Activated T-helper 1 cell treated with Interleukin-2 at 50 U/mL for 16 hours (primary cell): ENCODE results near the gene METTL21C.

Experiments
- DNase-seq: peaks from one replicate; pipeline ENCODE4 v3.0.0-alpha.2; 2020; ENCODE audit warnings: low read depth

METTL21C gene

DNA sequence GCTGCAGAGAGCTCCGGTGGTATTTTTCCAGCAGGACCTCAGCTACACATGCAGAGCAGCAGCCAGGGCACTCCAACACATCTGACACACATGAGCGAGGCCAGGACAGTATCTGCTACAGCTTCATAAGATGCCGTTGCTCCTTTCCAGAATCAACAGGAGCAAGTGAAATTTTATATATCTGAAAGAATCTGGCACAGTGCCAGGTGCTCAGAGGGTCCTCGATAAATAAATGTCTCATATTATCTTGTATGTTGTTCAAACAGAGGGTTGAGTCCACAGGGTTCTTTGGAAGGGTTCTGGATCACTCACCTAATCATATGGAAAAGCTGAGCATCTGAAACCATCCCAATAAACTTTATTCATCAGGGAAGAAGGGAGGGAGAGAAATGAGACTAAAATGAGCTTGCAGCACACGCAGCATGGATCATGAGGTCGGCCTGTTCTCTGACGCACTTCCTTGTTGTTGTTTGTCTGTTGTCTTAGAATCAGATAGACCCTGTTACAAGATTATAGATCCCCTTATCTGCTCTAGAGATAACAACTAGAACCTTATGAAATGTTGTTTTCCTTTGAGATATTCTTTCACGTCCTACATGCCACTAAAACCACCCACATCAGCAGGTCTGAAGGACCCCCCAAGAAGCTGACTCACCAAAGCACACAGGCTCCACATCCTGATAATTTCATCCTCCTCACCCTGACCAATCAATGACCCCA, 3.2 kb upstream of the METTL21C start:
- no peak for DNase-seq

GRCh38 chr13:102697264-102697663, 2.4 kb upstream of the METTL21C start:
- no peak for DNase-seq

GRCh38 chr13:102696465-102696864, 1.6 kb upstream of the METTL21C start:
- DNase-seq = no peak

GRCh38 chr13:102693776-102694175, 1.1 kb downstream of the METTL21C start:
- no peak for DNase-seq

DNA sequence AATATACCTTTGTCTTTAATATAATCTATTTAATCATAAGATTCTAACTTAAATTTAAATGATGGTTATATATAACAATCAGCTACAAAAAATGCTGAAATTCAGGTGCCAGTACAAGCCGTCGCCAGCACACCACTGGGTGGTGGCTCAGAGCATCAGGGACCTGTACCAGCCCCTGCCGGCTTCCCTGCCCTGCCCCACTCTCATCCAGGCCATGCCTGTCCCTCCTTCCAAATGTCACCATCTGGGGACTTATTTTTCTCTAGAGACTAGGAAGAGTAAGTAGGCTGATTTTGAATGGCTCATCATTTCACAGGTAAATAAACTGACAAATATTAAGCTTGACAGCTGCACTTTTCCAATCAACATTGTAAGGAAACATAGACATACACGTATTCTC, 1.6 kb downstream of the METTL21C start:
- DNase-seq = no peak

- no peak for DNase-seq
These were observed 2.4 kb downstream of the METTL21C start for GRCh38 chr13:102692491-102692826.

- no peak for DNase-seq
These were observed 4.0 kb downstream of the METTL21C start for GRCh38 chr13:102690883-102691282.

- no peak for DNase-seq
These were observed 6.4 kb downstream of the METTL21C start for GRCh38 chr13:102688306-102688973.

- DNase-seq = no peak
These were observed 7.3 kb downstream of the METTL21C start for GRCh38 chr13:102687520-102687919.

- no peak for DNase-seq
These were observed 8.8 kb downstream of the METTL21C start for GRCh38 chr13:102686024-102686423.

- no peak for DNase-seq
These were observed 11.2 kb downstream of the METTL21C start for GRCh38 chr13:102683637-102684036.

DNA sequence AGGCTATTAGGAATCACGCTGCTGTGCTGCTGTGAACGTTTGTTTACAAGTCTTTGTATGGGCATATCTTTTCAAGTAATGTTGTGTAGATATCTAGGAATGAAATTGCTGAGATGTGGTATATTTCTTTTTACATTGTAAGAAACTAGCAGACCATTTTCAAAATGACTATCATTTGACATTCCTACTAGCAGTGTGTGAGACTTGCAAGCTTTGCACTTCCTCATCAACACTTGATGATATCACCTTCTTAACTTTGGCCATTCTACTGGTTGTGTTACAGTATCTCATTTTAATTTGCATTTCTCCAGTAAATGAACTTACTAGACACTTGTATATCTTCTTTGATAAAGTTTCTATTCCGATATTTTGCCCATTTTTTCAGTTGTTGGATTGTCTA, 12.1 kb downstream of the METTL21C start:
- DNase-seq = no peak

DNA sequence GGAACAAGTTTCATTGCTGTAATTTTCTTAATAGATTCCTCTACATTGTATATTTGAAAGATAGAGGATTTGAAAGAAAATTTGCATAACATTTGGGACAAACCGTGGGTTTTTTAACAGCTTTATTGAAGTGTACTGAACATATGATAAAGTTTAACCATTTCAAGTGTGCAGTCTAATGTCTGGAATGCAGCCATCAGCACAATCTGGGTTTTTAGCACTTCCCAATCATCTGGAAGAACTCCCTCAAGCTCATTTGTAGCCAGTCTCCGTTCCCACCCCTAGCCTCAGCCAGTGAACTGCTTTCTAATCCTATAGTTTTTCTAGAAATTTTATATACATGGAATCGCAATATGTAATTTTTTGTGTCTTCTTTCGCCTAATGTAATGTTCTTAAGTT, 12.6 kb downstream of the METTL21C start:
- no peak for DNase-seq

DNA sequence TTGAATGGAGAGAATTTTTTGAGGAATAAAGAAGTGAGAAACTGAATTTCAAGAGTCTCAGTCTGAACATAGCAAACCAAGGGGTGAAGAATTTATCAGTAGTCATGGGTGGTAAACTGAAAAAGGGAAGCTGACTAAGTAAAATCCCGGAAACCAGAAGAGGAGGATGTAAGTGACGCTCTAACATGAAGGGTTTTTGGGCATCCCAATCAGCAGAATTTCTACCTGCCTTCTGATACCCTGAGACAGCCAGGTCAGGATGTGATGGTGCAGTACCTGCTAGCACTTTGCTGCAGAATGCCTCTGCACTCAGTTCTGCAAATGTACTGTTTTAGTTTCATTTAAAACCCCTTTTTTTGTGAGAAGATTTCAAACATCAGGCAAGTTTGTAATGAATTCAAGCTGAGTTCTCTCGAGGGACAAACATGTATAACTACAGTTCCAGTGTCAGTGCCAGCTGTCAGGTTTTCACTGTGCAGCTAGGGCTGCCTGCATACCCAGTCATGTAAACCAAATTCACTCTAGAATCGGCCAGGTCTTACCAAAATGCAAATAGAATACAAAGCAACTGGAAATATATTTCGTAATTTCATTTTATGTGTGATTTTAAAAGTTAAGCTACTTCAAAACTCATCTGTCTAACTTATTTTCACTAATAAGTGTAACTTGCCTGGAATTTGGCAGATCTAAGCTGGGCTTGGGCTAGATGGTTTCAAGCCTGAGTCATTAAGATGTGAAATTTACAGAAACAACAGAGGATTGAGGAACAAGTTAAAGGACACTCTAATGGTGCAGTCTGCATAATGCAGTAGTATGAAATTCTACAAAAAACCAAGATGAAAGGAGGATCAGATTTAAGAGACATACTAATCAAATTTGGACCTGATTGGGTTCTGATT, 13.8 kb downstream of the METTL21C start:
- DNase-seq = no peak

DNA sequence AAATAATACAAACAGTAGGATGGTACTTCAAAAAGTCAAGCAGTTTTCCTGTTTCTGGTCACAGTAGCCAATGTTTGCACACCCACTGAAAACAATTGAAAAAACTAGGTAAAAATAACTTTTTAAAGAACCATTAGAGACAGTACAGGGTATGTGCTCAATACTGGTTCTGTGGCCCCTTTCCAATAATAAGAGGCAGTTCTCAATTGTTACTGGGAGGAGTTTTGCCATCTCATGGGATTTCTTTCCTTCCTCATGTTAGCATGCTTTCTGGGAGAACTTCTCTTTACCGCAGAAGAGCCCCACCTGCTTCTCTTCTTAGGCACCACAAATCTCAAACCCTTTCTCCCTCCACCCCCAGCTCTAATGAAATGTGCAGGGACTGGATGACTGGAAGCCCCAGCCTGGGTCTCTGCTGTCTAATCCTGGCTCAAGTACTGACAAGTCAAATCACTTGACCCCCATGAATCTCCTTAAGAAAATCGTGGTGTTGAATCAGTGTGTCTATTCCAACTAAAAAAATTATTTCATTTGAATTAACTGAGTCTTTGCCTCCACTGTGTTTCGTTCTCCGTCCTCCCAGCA, 14.6 kb downstream of the METTL21C start:
- no peak for DNase-seq

DNA sequence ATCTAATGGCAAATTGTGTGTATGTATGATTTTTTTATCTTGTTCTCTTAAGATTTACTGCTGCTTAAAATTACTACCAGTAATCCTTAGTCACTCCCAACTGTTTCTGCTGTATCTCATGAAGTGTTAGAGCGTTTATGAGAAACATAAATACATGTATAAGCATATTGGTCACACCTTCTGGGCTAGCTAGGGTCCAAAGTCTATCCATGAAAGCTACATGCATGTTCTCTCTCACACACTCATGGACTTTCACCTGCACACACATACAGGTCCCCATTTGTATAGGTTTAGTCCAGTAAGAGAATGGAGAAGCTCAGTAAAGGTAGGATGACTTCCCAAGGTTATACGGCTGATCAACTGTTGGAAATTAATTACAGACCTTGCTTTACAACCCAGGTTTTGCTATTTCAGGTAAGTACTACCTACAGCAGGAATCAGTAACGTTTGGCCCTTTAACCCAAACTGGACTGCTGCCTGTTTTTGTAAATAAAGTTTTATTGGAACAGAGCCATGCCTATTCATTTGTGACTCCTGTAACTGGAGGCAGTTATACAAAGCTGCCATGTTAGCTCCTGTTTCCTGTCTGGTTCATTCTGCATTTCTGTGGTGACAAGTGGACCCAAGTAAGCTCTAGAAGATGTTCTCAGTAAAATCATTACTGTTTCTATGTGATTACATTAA, 15.3 kb downstream of the METTL21C start:
- no peak for DNase-seq

- DNase-seq = no peak
These were observed 16.3 kb downstream of the METTL21C start for GRCh38 chr13:102678339-102679107.

DNA sequence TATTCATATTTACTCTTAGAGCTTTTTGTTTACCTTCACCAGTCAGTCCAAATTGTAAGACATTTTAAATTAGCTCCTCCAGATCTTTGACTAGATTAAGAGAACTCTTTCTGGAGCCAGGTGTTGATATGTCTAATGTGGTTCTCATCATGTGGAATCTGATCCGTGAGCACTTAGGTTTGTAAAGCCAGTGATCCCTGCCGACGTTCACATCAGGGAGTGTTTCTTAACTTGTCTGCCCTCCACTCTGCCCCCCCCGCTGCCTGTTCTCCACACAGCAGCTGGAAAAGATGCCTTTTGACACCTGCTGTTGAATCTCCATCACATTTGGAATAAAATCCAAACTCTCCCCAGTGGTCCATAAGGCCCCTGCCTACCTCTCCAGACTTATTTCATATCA, 17.7 kb downstream of the METTL21C start:
- no peak for DNase-seq

DNA sequence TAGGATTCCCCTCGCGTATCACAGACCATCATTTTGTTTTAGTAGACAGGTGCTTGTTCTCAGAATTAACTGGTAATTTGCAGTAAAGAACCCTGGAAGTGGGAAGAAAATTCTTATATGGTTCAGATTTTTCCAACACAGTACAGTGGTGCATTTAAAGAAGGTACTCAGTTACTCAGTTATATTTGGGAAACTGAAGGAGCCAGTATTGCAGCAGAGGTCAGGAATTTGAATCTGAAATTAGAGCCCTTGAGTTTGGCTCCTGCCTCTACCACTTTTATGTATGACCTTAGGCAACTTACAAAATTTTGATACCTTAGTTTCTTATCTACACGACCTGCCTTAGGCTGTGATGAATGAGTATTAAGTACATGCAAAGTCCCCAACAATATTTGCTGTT, 19.7 kb downstream of the METTL21C start:
- no peak for DNase-seq

DNA sequence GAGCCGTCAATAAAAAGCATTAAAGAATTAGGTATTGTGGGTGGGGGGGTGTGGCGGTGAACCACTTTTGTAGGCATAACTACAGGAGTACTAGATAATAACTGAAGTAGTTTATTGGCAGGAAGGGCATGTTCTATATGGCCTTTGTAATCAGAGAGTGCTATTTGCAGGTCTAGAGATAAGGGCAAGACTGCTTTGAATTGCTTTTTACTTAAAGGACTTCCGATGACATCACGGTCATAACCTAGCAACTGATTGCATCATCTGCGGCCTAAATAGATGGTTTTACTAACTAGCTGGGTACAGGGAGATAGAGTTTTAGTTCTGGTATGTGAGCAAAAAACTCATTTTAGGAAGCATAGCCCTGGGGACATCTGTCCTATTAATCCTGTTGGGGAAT, 24.7 kb downstream of the METTL21C start:
- DNase-seq = no peak

- DNase-seq = no peak
These were observed 26.9 kb downstream of the METTL21C start for GRCh38 chr13:102667911-102668310.
